Transverse colon (tissue), 4 donors: ENCODE results near the gene CWC27. TPM values are rescaled to one million over a fixed set of nuclear protein-coding genes. Genes with fewer than 3 reads are reported as not detected.
"Not testable (repeated sequence)": the region's sequence is repeated elsewhere in the genome, so short reads cannot be mapped to it uniquely, and the experiment has no call there.

ENCODE experiments used
- DNase-seq: peaks from one replicate; pipeline ENCODE4 v3.0.0-alpha.2; 2019
- H3K27ac ChIP-seq, 4 donors: fragments of 200-600 bp; sonication (generic); 2 replicates each; pipeline ENCODE4 v1.5.1; 2016 to 2018; ENCODE audit warnings: inconsistent platforms in 4 of 4
- H3K27me3 ChIP-seq: fragments of 200-600 bp; sonication (generic); 2 replicates; pipeline ENCODE4 v1.5.1; 2017; ENCODE audit warnings: inconsistent platforms
- H3K36me3 ChIP-seq, 4 donors: fragments of 200-600 bp; sonication (generic); 2 replicates each; pipeline ENCODE4 v1.5.1; 2017 to 2019; ENCODE audit warnings: inconsistent platforms in 4 of 4
- H3K4me1 ChIP-seq, 4 donors: fragments of 200-600 bp; sonication (generic); 2 replicates each; pipeline ENCODE4 v1.5.1; 2017 to 2020; ENCODE audit warnings: inconsistent platforms in 4 of 4
- H3K4me3 ChIP-seq, 4 donors: fragments of 200-600 bp; sonication (generic); 1 replicate in 1 of 4; 2 replicates in 3 of 4; pipeline versions ENCODE4 v1.5.1 to v1.6.1; 2017 to 2019; ENCODE audit warnings: inconsistent platforms in 4 of 4
- H3K9me3 ChIP-seq, 2 donors: fragments of 200-600 bp; sonication (generic); 2 replicates each; pipeline ENCODE4 v1.5.1; 2017 to 2019; ENCODE audit warnings: inconsistent platforms in 2 of 2
- CTCF ChIP-seq, 5 experiments: fragments of 200-600 bp in 3 of 5; fragments of 450-650 bp in 2 of 5; sonication (generic) in 3 of 5; IDR thresholded peaks; 1 replicate in 2 of 5; 2 replicates in 3 of 5; pipeline ENCODE4 v1.5.1; 2016 to 2017; ENCODE audit warnings: antibody characterized with exemption in 5 of 5, inconsistent platforms in 3 of 5, mild to moderate bottlenecking in 2 of 5, moderate library complexity in 1 of 5
- EP300 ChIP-seq: sonication (generic); formaldehyde crosslinking; IDR thresholded peaks from one replicate; pipeline ENCODE4 v1.6.1; 2017; ENCODE audit warnings: antibody characterized with exemption, low read depth
- POLR2A ChIP-seq: fragments of 450-650 bp; IDR thresholded peaks from one replicate; pipeline ENCODE4 v1.6.1; 2016; ENCODE audit warnings: antibody characterized with exemption, mild to moderate bottlenecking, moderate library complexity
- POLR2AphosphoS5 ChIP-seq, 3 donors: sonication (generic); formaldehyde crosslinking; IDR thresholded peaks; one replicate each; pipeline ENCODE4 v1.6.1; 2016; ENCODE audit warnings: antibody characterized with exemption in 3 of 3
- WGBS, 2 donors: methylation state at CpG; one replicate each; pipeline ENCODE4 v1.1.5; 2018; ENCODE audit warnings: low coverage in 1 of 2; 5-methylcytosine and 5-hydroxymethylcytosine counted together
- in situ Hi-C, 4 donors: fragments of 200-750 bp; cut with MboI; loops; one replicate each; pipeline versions ENCODE4 v1.15.0 to v1.15.1; 2017; ENCODE audit warnings: low sequenced_read_pairs in 3 of 4, low pct_ligation_motif_present in 1 of 4, low pct_unique_long_range_greater_than_20kb in 1 of 4
- intact Hi-C: fragments of 100-400 bp; cut with DNase I; formaldehyde crosslinking; loops from one replicate; pipeline ENCODE4 v1.15.1; 2023; ENCODE audit warnings: low total_unique reads
- total RNA-seq, 4 donors: library from RNA; depleted of rRNA; stranded (reverse); fragments of >200 nt; gene quantifications; one replicate each; pipeline ENCODE4 v1.1.0, GENCODE V29; 2016

Gene CWC27
- total RNA-seq, 4 donors from 2014 or later = 9.6 to 36.2 (median 15.6) TPM; not detected in 1

DNA sequence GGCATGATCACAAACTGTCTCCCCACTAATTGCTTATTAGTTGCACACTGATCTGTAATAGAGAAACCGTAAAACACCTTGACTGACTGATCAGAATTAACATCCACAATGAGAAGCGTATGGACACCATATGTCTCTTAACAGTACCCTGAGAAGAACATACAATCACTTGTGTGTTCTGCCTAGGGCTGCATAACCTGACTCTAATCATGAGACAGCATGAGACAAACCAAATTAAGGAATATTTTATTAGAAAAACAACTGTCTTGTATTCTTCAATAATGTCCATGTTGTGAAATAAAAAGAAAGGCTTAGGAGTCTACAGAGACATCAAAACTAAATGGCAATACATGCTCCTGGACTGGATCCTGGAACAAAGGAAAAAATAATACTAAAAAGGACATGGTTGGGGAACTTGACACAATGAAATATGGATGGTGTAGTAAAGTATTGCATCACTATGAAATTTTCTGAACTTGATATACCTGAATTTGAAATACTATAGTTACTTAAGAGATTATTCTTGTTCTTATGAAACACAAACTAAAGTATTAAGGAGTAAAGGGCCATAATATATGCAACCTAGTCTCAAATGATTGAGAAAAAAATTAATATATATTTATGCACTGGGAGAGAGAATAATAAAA is 162.1 kb downstream of the CWC27 start:
- 94 to 98% methylated on average over 2 of the region's 2 CpGs for WGBS, 2 donors
- Histone ChIP-seq H3K36me3 (no peaks in the 10 kb centered on the region), H3K4me1 (no peaks in the 10 kb centered on the region), H3K9me3 (no peaks in the 10 kb centered on the region), H3K27ac (no peak overlapping the region), H3K27me3 (no peaks in the 10 kb centered on the region), H3K4me3 (no peak overlapping the region)
- DNase-seq = no peak
- intact Hi-C loops (no loop called here), in situ Hi-C loops (no loop called here)
- TF ChIP-seq POLR2AphosphoS5 (IDR thresholded peaks at IDR 0.05) (no peak), POLR2A (no peak), CTCF (IDR thresholded peaks at IDR 0.05) (no peak), EP300 (no peak)

- in situ Hi-C loops, H3K27ac ChIP-seq, H3K4me3 ChIP-seq, H3K4me1 ChIP-seq, H3K36me3 ChIP-seq, H3K27me3 ChIP-seq, H3K9me3 ChIP-seq, DNase-seq, intact Hi-C loops: not testable (repeated sequence)
- WGBS, 2 donors = 98% methylated on average over 4 of the region's 4 CpGs; no CpG with 5 or more reads in 1 of the 2 donors
These were observed 170.7 kb downstream of the CWC27 start for GRCh38 chr5:64939422-64939771.

- no peaks in the 10 kb centered on the region for H3K9me3 ChIP-seq
- H3K36me3 ChIP-seq = no peaks in the 10 kb centered on the region
- H3K4me3 ChIP-seq = no peak overlapping the region
- no peak overlapping the region for H3K27ac ChIP-seq
- in situ Hi-C loops (no loop called here), intact Hi-C loops (no loop called here)
- DNase-seq = peak; percentile 16
- no peaks in the 10 kb centered on the region for H3K27me3 ChIP-seq
- H3K4me1 ChIP-seq = peaks cover 0 to 9% (median 2%) of the 10 kb centered on the region in 4 donors
- no peak for TF ChIP-seq POLR2AphosphoS5 (IDR thresholded peaks at IDR 0.05)
- TF ChIP-seq EP300 = no peak
- no peak for TF ChIP-seq CTCF (IDR thresholded peaks at IDR 0.05)
- TF ChIP-seq POLR2A = no peak
- 64 to 100% methylated on average over 1 to 17 of the region's 17 CpGs for WGBS, 2 donors
These were observed 171.2 kb downstream of the CWC27 start for GRCh38 chr5:64939772-64940510.

- WGBS, 2 donors = 55 to 62% methylated on average over 4 of the region's 4 CpGs
These were observed 173.7 kb downstream of the CWC27 start for GRCh38 chr5:64942460-64942859.

More at GRCh38 chr5:64942460-64942859, 173.7 kb downstream of the CWC27 start:
- no peak overlapping the region for H3K27ac ChIP-seq
- no peak for TF ChIP-seq CTCF (IDR thresholded peaks at IDR 0.05)
- no peak for TF ChIP-seq EP300
- no peak for TF ChIP-seq POLR2AphosphoS5 (IDR thresholded peaks at IDR 0.05)
- no peak for TF ChIP-seq POLR2A
- no peaks in the 10 kb centered on the region for H3K9me3 ChIP-seq
- DNase-seq = no peak
- H3K4me3 ChIP-seq = no peak overlapping the region
- no peaks in the 10 kb centered on the region for H3K27me3 ChIP-seq
- H3K4me1 ChIP-seq = peaks cover 0 to 9% (median 2%) of the 10 kb centered on the region in 4 donors
- no peaks in the 10 kb centered on the region for H3K36me3 ChIP-seq
- in situ Hi-C loops = no loop called here
- intact Hi-C loops = no loop called here
